Activated CD4-positive, CD25-positive, alpha-beta regulatory T cell (primary cell): Measurements from ENCODE around the gene FBXO5.
"Not testable (repeated sequence)": the region's sequence is repeated elsewhere in the genome, so short reads cannot be mapped to it uniquely, and the experiment has no call there.

Source experiments
- DNase-seq, 4 experiments: peaks; one replicate each; lab custom pipeline; 2025; lab: John Stamatoyannopoulos, UW

The FBXO5 gene

GRCh38 chr6:152993431-152993830, 10.6 kb upstream of the FBXO5 start:
- no peak for DNase-seq

- DNase-seq: no peak
Observed at GRCh38 chr6:152986978-152987377, 4.1 kb upstream of the FBXO5 start.

DNA sequence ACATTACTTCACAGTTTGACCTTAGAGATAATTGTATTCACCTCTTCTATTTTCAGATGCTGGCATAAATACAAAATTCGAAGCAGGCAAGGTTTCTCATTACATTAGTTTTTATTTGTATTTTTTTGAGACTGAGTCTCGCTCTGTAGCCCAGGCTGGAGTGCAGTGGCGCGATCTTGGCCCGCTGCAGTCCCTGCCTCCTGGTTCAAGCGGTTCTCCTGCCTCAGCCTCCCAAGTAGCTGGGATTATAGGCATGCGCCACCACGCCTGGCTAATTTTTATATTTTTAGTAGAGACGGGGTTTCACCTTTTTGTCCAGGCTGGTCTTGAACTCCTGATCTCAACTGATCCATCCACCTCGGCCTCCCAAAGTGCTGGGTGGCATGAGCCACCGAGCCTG, 2.5 kb upstream of the FBXO5 start:
- not testable (repeated sequence) for DNase-seq

- DNase-seq: no peak
Observed at GRCh38 chr6:152984513-152984872, 1.7 kb upstream of the FBXO5 start.

- peak; percentile 28 to 89 (median 71) for DNase-seq
Observed at GRCh38 chr6:152983637-152984512, 1.0 kb upstream of the FBXO5 start.

DNA sequence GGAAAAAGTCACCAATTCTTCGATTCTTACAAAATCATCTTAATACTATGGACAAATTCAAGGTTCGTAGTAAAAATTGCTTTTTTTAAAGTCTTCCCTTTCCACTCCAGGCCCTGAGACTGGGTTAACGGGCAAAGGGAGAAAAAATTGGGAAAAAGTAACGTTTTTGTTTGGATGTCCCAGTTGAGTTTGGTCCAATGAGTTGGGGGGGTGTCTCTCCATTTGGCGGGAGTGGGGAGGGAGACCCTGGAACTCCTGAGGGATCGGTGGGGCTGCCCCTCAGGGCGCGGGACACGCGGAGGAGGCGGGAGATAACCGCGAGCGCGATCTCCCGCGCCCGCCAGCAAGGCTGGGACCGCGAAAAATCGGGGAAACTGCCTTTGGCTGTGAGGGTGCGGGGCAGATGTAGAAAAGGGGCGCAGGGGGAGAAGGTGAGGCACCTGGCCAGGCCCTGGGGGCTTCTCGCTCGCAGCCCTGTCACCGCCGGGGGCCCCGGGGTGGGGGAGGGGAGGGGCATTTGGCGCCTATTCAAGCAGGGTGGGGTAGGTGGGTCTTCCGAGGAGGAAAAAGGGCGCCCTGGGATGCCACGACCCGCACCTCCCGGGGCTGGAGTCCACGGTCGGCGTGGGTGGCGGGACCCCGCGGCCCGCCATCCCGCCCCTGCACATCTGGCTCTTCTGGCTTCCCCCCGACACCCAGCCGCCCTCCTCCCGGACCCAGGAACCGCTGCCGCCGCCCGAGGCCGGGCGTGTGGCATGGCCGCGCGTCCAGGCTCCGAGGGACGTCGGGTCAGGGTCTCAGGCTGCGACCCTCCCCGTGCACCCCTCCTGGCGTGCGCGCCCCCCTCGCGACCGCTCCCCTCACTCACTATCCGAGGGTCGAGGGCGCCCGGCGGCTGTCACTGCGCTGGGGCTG, 595 bp downstream of the FBXO5 start:
- peak in 2 of 4 experiments; percentile 4 to 38 for DNase-seq

DNA sequence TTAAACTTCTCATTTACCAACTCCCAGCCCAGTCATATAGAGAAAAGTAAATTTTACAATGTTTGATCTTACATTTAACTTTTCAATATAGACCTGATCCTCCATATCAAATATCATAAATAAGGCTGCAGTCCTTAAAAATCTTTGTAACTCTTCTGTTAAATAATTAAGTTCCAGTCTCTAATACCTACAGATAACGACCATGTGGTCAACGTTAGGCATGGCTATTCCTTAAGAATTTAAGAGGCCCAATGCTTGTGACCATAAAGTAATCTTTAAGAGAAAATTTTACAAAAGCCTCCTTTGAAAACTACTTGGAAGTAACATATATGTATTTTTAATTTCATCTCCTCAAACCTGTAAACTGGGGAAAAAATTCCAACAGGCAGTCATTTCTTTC, 1.6 kb downstream of the FBXO5 start:
- DNase-seq: no peak

- no peak for DNase-seq
Observed at GRCh38 chr6:152980656-152981055, 2.2 kb downstream of the FBXO5 start.

- no peak for DNase-seq
Observed at GRCh38 chr6:152979116-152979515, 3.7 kb downstream of the FBXO5 start.

DNA sequence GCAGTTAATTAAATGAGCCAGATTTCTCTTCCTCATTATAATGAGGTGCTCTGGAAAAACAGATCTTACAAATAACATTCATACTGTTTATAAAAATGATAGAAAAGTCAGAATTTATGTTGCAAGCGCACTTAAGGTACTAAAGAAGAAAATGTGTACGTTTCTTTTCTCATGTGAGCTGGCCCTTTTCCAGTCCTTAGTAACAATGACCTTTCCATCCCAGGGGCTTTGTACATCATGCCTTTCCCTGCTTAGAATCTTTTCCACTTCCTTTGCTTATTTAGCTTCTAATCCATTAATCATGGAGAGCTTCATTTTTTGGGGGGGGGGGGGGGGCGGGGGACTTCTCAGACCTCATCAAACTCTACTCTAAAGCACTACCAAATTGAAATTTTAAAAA, 4.8 kb downstream of the FBXO5 start:
- DNase-seq: no peak

DNA sequence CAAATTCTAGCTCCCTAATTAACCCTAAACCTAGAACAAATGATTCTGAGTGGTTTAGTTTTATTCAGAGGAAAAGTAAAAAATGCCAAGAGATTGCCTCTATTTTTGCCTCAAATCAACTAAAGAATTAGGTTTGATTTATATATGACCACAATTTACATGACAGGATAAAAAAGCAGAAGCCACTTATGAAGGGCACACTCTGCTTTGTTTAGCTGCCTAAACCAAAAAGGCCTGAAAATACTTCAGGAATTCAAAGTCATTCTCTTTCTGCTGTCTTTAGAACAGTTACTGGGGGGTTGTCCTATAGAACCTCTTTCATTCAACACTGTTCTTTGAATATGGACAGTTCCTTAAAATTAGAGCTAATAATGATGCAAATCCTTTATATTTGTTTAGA, 5.3 kb downstream of the FBXO5 start:
- no peak for DNase-seq

DNA sequence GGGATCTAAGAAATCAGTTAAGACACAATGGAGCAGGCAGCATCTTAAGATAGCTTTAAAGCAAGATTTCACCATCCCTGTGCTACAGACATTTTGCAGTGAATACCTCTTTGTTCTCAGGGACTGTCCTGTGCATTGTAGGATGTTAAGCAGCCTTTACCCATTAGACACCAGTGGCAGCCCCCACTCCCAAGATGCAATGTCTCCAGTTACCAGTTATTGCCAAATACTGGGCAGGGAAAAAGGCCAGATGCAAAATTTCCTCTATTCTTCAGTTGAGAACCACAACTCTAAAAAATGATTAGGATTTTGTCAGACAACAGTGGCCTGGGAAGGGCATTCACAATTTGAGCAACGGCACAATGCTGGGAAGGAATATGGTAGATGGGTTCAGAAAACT, 6.1 kb downstream of the FBXO5 start:
- no peak for DNase-seq

GRCh38 chr6:152975204-152975915, 7.5 kb downstream of the FBXO5 start:
- no peak for DNase-seq

- no peak for DNase-seq
Observed at GRCh38 chr6:152973916-152974315, 8.9 kb downstream of the FBXO5 start.

GRCh38 chr6:152969688-152970418, 13.0 kb downstream of the FBXO5 start:
- no peak for DNase-seq

DNA sequence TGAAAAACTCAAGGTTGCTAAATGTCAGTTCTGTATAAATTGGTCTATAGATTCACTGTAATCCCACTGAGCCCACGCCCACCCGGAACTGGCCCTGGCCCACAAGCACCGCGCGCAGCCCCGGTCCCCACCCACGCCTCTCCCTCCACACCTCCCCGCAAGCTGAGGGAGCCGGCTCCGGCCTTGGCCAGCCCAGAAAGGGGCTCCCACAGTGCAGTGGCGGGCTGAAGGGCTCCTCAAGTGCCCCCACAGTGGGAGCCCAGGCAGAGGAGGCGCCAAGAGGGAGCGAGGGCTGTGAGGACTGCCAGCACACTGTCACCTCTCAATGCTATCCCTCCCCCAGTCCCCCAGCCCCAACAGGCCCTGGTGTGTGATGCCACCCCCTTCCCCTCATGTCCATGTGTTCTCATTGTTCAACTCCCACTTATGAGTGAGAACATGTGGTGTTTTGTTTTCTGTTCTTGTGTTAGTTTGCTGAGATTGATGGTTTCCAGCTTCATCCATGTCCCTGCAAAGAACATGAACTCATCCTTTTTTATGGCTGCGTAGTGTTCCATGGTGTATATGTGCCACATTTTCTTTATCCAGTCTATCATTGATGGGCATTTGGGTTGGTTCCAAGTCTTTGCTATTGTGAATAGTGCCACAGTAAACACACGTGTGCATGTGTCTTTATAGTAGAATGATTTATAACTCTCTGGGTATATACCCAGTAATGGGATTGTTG, 16.5 kb downstream of the FBXO5 start:
- DNase-seq: not testable (repeated sequence)

- DNase-seq: no peak
Observed at GRCh38 chr6:152959333-152959732, 23.5 kb downstream of the FBXO5 start.

DNA sequence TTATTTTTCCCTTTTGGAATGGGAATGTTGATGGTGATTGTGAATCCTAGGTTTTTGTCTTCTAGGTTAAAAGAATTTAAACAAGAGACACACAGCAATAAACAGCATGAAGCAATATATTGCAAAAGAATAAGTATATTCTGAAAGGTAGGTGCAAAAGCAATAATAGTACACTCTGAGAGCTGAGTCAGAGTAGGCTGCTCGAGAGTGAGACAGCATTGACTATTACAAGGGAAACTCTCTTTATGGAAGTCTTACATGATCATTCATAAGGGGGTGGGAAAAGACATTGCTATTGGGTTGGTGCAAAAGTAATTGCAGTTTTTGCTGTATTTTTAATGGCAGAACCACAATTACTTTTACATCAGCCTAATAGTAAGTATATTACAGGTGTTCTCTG, 25.0 kb downstream of the FBXO5 start:
- no peak for DNase-seq

GRCh38 chr6:152954443-152954842, 28.4 kb downstream of the FBXO5 start:
- no peak for DNase-seq

DNA sequence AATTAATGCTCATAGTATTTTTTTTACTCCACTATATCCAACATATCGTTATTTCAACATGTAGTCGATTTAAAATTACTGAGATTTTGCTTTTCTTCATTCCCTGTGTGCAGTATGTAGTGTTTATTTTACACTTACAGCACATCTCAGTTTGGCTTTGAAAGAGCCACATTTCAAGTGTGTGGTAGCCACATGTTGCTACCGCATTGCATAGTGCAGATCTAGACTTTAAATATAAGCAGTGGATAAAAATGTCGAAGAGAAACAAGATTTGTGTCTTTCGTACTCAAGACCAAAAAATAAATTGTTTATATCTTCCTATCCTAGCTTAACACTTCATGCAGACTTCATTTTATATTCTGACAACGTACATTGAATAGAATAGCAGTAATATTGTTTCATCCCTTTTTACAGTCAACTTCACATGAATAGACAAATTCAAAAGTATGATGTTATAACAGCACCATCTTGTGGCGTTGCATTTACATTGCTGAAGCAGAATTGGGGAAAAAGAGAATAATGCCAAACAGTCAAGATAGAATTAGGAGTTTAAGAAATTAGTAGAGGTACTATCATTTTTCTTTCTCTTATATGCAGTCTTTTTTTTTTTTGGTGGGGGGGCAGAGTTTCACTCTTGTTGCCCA, 29.9 kb downstream of the FBXO5 start:
- no peak for DNase-seq
